Measurements from ENCODE around the gene ZFYVE26.
A peak's percentile ranks its signal among the peaks of the same experiment; 100 is the strongest.
"Not testable (repeated sequence)": the region's sequence is repeated elsewhere in the genome, so short reads cannot be mapped to it uniquely, and the experiment has no call there.

ZFYVE26 gene

GRCh38 chr14:67833403-67833802 is 17.0 kb upstream of the ZFYVE26 start:
- DNase-seq (ENCODE audit: low read depth), result peak; percentile 81
- no peak for TF ChIP-seq CTCF (IDR thresholded peaks at IDR 0.05; ENCODE audit: insufficient read depth, low read depth, low read length, missing control alignments)
- H3K4me3 ChIP-seq (ENCODE audit: low read length), result no peak overlapping the region

- H3K4me3 ChIP-seq (ENCODE audit: low read length), result no peak overlapping the region
These were observed 14.7 kb upstream of the ZFYVE26 start for GRCh38 chr14:67831113-67831512.

GRCh38 chr14:67821121-67821520 is 4.7 kb upstream of the ZFYVE26 start:
- no peak overlapping the region for H3K4me3 ChIP-seq (ENCODE audit: low read length)
- TF ChIP-seq CTCF (IDR thresholded peaks at IDR 0.05; ENCODE audit: insufficient read depth, low read depth, low read length, missing control alignments), result no peak
- DNase-seq (ENCODE audit: low read depth), result no peak

More at GRCh38 chr14:67831113-67831512, 14.7 kb upstream of the ZFYVE26 start:
- no peak for TF ChIP-seq CTCF (IDR thresholded peaks at IDR 0.05; ENCODE audit: insufficient read depth, low read depth, low read length, missing control alignments)
- no peak for DNase-seq (ENCODE audit: low read depth)

- peak overlapping the region; percentile 98 for H3K4me3 ChIP-seq (ENCODE audit: low read length)
- no peak for TF ChIP-seq CTCF (IDR thresholded peaks at IDR 0.05; ENCODE audit: insufficient read depth, low read depth, low read length, missing control alignments)
- peak; percentile 29 for DNase-seq (ENCODE audit: low read depth)
These were observed 4.1 kb upstream of the ZFYVE26 start for GRCh38 chr14:67820428-67820971.

GRCh38 chr14:67819563-67820421 is 3.4 kb upstream of the ZFYVE26 start, which contains the start of gene RAD51B:
Gene RAD51B (plus strand): TSS chr14:67819779.
- peak within 1 kb of the TSS; percentile 98 for H3K4me3 ChIP-seq (ENCODE audit: low read length)
- TF ChIP-seq CTCF (IDR thresholded peaks at IDR 0.05; ENCODE audit: insufficient read depth, low read depth, low read length, missing control alignments), result no peak
- DNase-seq (ENCODE audit: low read depth), result peak; percentile 82

- not testable (repeated sequence) for DNase-seq (ENCODE audit: low read depth); H3K4me3 ChIP-seq (ENCODE audit: low read length)
These were observed 2.1 kb upstream of the ZFYVE26 start for GRCh38 chr14:67818476-67818875.

GRCh38 chr14:67817750-67818438 is 1.5 kb upstream of the ZFYVE26 start:
- H3K4me3 ChIP-seq (ENCODE audit: low read length), result no peak overlapping the region
- no peak for DNase-seq (ENCODE audit: low read depth)
- no peak for TF ChIP-seq CTCF (IDR thresholded peaks at IDR 0.05; ENCODE audit: insufficient read depth, low read depth, low read length, missing control alignments)
